Liver (tissue), 9 donors: ENCODE results near the gene GRAP2. TPM values are rescaled to one million over a fixed set of nuclear protein-coding genes. Genes with fewer than 3 reads are reported as not detected.
"Not testable (repeated sequence)": the region's sequence is repeated elsewhere in the genome, so short reads cannot be mapped to it uniquely, and the experiment has no call there.

Experiments used
- DNase-seq: peaks from one replicate; pipeline ENCODE4 v3.0.0-alpha.2; 2017; ENCODE audit warnings: low spot score
- H3K27ac ChIP-seq, 2 donors: one replicate each; pipeline ENCODE4 v1.7.0; 2013; ENCODE audit warnings: inconsistent platforms in 2 of 2, low read length in 2 of 2, control low read depth in 1 of 2, low read depth in 1 of 2, mild to moderate bottlenecking in 1 of 2
- H3K27me3 ChIP-seq, 4 donors: one replicate each; pipeline versions ENCODE4 v1.6.1 to v1.7.0; 2013; ENCODE audit warnings: low read length in 3 of 4, inconsistent platforms in 1 of 4, mild to moderate bottlenecking in 1 of 4, moderate library complexity in 1 of 4; ENCODE audit not compliant: control insufficient read depth in 4 of 4, insufficient read depth in 4 of 4
- H3K36me3 ChIP-seq, 4 donors: one replicate each; pipeline versions ENCODE4 v1.6.1 to v1.7.0; 2013; ENCODE audit warnings: low read length in 3 of 4, mild to moderate bottlenecking in 3 of 4, low read depth in 1 of 4, moderate library complexity in 1 of 4; ENCODE audit not compliant: control insufficient read depth in 4 of 4, insufficient read depth in 3 of 4
- H3K4me1 ChIP-seq, 4 donors: one replicate each; pipeline versions ENCODE4 v1.6.1 to v1.7.0; 2013; ENCODE audit warnings: low read length in 3 of 4, mild to moderate bottlenecking in 3 of 4, moderate library complexity in 1 of 4; ENCODE audit not compliant: control insufficient read depth in 4 of 4, insufficient read depth in 4 of 4
- H3K4me3 ChIP-seq, 3 donors: one replicate each; pipeline versions ENCODE4 v1.6.1 to v1.7.0; 2013; ENCODE audit warnings: low read length in 3 of 3, control low read depth in 1 of 3, low read depth in 1 of 3, mild to moderate bottlenecking in 1 of 3
- H3K9ac ChIP-seq, 2 donors: one replicate each; pipeline ENCODE4 v1.7.0; 2013; ENCODE audit warnings: low read length in 2 of 2, mild to moderate bottlenecking in 2 of 2, moderate library complexity in 2 of 2, control low read depth in 1 of 2, low read depth in 1 of 2
- H3K9me3 ChIP-seq, 4 donors: one replicate each; pipeline versions ENCODE4 v1.6.1 to v1.7.0; 2013; ENCODE audit warnings: low read length in 3 of 4; ENCODE audit not compliant: control insufficient read depth in 4 of 4
- FOXA1 ChIP-seq: IDR thresholded peaks from 2 replicates; pipeline ENCODE4 v1.6.1; 2016; ENCODE audit warnings: antibody characterized with exemption
- FOXA2 ChIP-seq: IDR thresholded peaks from 2 replicates; pipeline ENCODE4 v1.6.1; 2016; ENCODE audit warnings: antibody characterized with exemption
- GABPA ChIP-seq, 2 donors: IDR thresholded peaks in 1 of 2; conservative IDR thresholded peaks in 1 of 2; 2 replicates each; pipeline ENCODE4 v1.6.1; 2016; ENCODE audit warnings: antibody characterized with exemption in 2 of 2, mild to moderate bottlenecking in 1 of 2, moderate library complexity in 1 of 2
- HNF4A ChIP-seq, 2 donors: conservative IDR thresholded peaks; 2 replicates each; pipeline ENCODE4 v1.6.1; 2016; ENCODE audit warnings: antibody characterized with exemption in 2 of 2, mild to moderate bottlenecking in 2 of 2
- HNF4G ChIP-seq: IDR thresholded peaks from 2 replicates; pipeline ENCODE4 v1.6.1; 2016; ENCODE audit warnings: antibody characterized with exemption
- JUND ChIP-seq, 2 donors: IDR thresholded peaks; 2 replicates each; pipeline ENCODE4 v1.6.1; 2016; ENCODE audit warnings: antibody characterized with exemption in 2 of 2
- NR2F2 ChIP-seq: IDR thresholded peaks from 2 replicates; pipeline ENCODE4 v1.6.1; 2016; ENCODE audit warnings: antibody characterized with exemption
- RAD21 ChIP-seq, 2 donors: IDR thresholded peaks; 2 replicates each; pipeline ENCODE4 v1.6.1; 2016; ENCODE audit warnings: antibody characterized with exemption in 2 of 2, mild to moderate bottlenecking in 2 of 2
- SP1 ChIP-seq: IDR thresholded peaks from 2 replicates; pipeline ENCODE4 v1.6.1; 2018; ENCODE audit warnings: antibody characterized with exemption, mild to moderate bottlenecking
- TAF1 ChIP-seq: conservative IDR thresholded peaks from 2 replicates; pipeline ENCODE4 v1.6.1; 2016; ENCODE audit warnings: antibody characterized with exemption, mild to moderate bottlenecking
- WGBS: extraction: QIAGEN DNeasy Blood & Tissue Kit; methylation state at CpG from one replicate; pipeline ENCODE4 v1.1.7; 2013; 5-methylcytosine and 5-hydroxymethylcytosine counted together
- polyA plus RNA-seq, 2 donors: library from polyadenylated mRNA; stranded (reverse) in 1 of 2; unstranded in 1 of 2; fragments of 200-250 nt in 1 of 2; fragments of >200 nt in 1 of 2; fragmentation: Nextera tagmentation in 1 of 2; extraction: Ambion mirVana in 1 of 2; gene quantifications; one replicate each; pipeline versions ENCODE4 v1.2.1 to v1.2.3, GENCODE V29; 2013 to 2015
- total RNA-seq, 2 donors: library from RNA; depleted of rRNA; stranded (reverse); fragments of >200 nt; gene quantifications; one replicate each; pipeline ENCODE4 v1.2.3, GENCODE V29; 2014
- TF ChIP-seq, protein P1 (sequence below): IDR thresholded peaks from 2 replicates; pipeline ENCODE4 v1.6.1; 2016; ENCODE audit warnings: antibody characterized with exemption
- TF ChIP-seq, protein P2 (sequence below): fragments of 150-350 bp; IDR thresholded peaks from 2 replicates; pipeline ENCODE4 v1.5.1; 2017; ENCODE audit warnings: improper control_type of control experiment, low read depth, low read length; ENCODE audit not compliant: missing input control
- TF ChIP-seq, protein P3 (sequence below): IDR thresholded peaks from 2 replicates; pipeline ENCODE4 v1.6.1; 2016; ENCODE audit warnings: antibody characterized with exemption, mild to moderate bottlenecking
- TF ChIP-seq, protein P4 (sequence below): IDR thresholded peaks from 2 replicates; pipeline ENCODE4 v1.6.1; 2016; ENCODE audit warnings: antibody characterized with exemption
- donor health status: healthy.
- donor health status: healthy.
- donor health status: healthy.
- donor health status: healthy.
- donor health status: healthy.

GRAP2 gene
- total and polyA plus RNA-seq, 4 donors = 0.22 to 38.2 (median 0.78) TPM

DNA sequence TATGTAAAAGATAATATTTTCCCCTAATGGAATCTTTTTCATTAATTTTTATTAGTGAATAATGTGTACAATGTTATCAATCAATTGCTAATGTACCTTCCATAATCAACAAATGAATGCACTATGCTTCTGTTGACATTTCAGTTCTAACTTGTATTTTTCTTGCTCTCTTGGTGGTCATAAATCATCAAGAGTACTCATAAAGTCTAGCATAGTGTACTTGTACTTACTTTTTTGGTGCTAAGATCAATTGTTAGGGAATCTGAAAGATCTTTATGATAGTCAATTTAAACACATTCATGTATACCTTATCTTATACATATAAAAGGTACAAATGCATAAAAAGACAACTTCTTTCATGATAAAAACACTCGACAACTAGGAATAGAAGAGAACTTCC, 17.8 kb upstream of the GRAP2 start:
- H3K4me3 ChIP-seq = no peak overlapping the region
- no peak overlapping the region for H3K9ac ChIP-seq
- WGBS = 63% methylated on average over 1 of the region's 1 CpG
- no peak for TF ChIP-seq GABPA (IDR thresholded peaks at IDR 0.05 in 1 of 2, conservative IDR thresholded peaks at IDR 0.05 in 1 of 2)
- no peak for TF ChIP-seq RAD21 (IDR thresholded peaks at IDR 0.05)
- no peak for TF ChIP-seq FOXA1
- TF ChIP-seq, protein P1, sequence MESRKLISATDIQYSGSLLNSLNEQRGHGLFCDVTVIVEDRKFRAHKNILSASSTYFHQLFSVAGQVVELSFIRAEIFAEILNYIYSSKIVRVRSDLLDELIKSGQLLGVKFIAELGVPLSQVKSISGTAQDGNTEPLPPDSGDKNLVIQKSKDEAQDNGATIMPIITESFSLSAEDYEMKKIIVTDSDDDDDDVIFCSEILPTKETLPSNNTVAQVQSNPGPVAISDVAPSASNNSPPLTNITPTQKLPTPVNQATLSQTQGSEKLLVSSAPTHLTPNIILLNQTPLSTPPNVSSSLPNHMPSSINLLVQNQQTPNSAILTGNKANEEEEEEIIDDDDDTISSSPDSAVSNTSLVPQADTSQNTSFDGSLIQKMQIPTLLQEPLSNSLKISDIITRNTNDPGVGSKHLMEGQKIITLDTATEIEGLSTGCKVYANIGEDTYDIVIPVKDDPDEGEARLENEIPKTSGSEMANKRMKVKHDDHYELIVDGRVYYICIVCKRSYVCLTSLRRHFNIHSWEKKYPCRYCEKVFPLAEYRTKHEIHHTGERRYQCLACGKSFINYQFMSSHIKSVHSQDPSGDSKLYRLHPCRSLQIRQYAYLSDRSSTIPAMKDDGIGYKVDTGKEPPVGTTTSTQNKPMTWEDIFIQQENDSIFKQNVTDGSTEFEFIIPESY = no peak
- TF ChIP-seq SP1 = no peak
- TF ChIP-seq, protein P2, sequence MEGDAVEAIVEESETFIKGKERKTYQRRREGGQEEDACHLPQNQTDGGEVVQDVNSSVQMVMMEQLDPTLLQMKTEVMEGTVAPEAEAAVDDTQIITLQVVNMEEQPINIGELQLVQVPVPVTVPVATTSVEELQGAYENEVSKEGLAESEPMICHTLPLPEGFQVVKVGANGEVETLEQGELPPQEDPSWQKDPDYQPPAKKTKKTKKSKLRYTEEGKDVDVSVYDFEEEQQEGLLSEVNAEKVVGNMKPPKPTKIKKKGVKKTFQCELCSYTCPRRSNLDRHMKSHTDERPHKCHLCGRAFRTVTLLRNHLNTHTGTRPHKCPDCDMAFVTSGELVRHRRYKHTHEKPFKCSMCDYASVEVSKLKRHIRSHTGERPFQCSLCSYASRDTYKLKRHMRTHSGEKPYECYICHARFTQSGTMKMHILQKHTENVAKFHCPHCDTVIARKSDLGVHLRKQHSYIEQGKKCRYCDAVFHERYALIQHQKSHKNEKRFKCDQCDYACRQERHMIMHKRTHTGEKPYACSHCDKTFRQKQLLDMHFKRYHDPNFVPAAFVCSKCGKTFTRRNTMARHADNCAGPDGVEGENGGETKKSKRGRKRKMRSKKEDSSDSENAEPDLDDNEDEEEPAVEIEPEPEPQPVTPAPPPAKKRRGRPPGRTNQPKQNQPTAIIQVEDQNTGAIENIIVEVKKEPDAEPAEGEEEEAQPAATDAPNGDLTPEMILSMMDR = no peak
- no peak for TF ChIP-seq FOXA2
- H3K36me3 ChIP-seq = no peaks in the 10 kb centered on the region
- H3K27ac ChIP-seq = no peak overlapping the region
- H3K27me3 ChIP-seq = peaks cover 0 to 1% (median 0%) of the 10 kb centered on the region in 4 donors
- DNase-seq = no peak
- no peaks in the 10 kb centered on the region for H3K9me3 ChIP-seq
- no peaks in the 10 kb centered on the region for H3K4me1 ChIP-seq

DNA sequence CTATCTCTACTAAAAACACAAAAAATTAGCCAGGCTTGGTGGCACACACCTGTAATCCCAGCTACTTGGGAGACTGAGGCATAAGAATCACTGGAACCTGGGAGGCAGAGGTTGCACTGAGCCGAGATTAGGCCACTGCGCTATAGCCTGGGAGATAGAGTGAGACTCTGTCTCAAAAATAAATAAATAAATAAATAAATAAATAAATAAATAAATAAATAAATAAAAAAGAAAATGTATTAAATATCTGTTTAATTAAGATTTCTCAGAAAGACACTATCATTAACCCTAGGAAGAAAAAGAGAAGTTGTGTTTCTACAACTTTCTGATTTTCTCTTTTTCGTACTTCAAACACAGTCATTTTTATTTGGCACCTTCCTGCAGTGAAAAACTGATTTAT, 11.0 kb upstream of the GRAP2 start:
- H3K27ac ChIP-seq, H3K36me3 ChIP-seq, H3K4me1 ChIP-seq, H3K9me3 ChIP-seq, DNase-seq, H3K4me3 ChIP-seq, H3K27me3 ChIP-seq, H3K9ac ChIP-seq: not testable (repeated sequence)
- 90% methylated on average over 3 of the region's 3 CpGs for WGBS

DNA sequence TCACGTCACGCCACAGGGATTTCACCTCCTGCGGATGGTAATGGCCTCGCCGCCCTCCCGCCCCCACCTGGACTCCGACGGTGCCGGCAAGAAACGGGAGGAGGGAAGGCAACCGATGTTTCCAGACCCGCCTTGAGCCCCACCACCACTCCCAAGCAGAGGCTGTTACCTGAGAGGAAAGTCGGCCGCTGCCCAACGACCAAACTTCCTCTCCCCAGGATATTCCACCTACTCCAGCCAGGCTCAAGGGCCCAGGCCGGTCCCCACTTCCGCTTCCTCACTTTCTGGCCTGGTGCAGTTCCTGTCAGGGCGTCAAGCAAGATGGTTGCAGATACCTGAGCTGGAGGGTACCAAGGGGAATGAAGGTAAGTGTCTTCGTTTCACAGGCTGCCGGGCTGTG, 7.4 kb upstream of the GRAP2 start, which contains the start of gene ENTHD1:
Gene ENTHD1, minus strand, starts transcription at position 235 of the 400 bp plus-strand sequence. CDS start 6,012 bp downstream, outside the sequence.
- no peak for TF ChIP-seq HNF4G
- H3K9ac ChIP-seq = no peak within 1 kb of the TSS
- H3K4me3 ChIP-seq = no peak within 1 kb of the TSS
- H3K9me3 ChIP-seq = no peaks in the 10 kb centered on the region
- DNase-seq = no peak
- no peak within 1 kb of the TSS for H3K27ac ChIP-seq
- no peaks in the 10 kb centered on the region for H3K27me3 ChIP-seq
- WGBS = 65% methylated on average over 20 of the region's 20 CpGs
- H3K36me3 ChIP-seq = no peaks in the 10 kb centered on the region
- no peaks in the 10 kb centered on the region for H3K4me1 ChIP-seq

DNA sequence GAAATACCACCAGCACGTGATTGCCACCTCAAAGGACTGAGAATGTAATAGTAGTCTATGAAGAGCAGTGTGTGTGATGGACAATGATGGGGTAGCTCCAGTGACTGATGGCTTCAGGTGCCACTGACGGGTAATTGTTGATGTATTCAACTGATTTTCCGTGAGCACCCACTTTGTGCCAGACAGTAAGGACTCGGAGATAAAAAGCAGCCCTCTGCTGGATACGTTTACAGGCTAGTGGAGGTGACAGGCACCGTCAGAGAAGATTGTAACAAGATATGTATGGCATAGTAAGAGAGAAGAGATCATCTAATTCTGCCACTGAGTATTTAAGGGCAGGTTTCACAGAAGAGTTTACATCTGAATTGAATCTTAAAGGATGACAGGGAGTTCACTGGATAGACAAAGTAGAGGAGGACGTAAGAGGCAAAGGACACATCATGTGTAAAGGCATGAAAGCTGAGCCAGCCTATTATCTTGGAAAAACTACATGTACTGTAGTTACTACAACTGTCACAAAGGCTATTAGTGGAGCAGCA, 6.3 kb upstream of the GRAP2 start:
- H3K27me3 ChIP-seq = no peaks in the 10 kb centered on the region
- H3K4me1 ChIP-seq = no peaks in the 10 kb centered on the region
- H3K27ac ChIP-seq = no peak overlapping the region
- 60% methylated on average over 7 of the region's 7 CpGs for WGBS
- H3K9ac ChIP-seq = no peak overlapping the region
- H3K4me3 ChIP-seq = no peak overlapping the region
- no peaks in the 10 kb centered on the region for H3K36me3 ChIP-seq
- no peaks in the 10 kb centered on the region for H3K9me3 ChIP-seq
- DNase-seq = no peak
- TF ChIP-seq TAF1 (no peak), FOXA1 (no peak), NR2F2 (no peak), HNF4A (conservative IDR thresholded peaks at IDR 0.05) (no peak), HNF4G (no peak), JUND (IDR thresholded peaks at IDR 0.05) (no peak), RAD21 (IDR thresholded peaks at IDR 0.05) (no peak), SP1 (no peak)
- TF ChIP-seq, protein P3, sequence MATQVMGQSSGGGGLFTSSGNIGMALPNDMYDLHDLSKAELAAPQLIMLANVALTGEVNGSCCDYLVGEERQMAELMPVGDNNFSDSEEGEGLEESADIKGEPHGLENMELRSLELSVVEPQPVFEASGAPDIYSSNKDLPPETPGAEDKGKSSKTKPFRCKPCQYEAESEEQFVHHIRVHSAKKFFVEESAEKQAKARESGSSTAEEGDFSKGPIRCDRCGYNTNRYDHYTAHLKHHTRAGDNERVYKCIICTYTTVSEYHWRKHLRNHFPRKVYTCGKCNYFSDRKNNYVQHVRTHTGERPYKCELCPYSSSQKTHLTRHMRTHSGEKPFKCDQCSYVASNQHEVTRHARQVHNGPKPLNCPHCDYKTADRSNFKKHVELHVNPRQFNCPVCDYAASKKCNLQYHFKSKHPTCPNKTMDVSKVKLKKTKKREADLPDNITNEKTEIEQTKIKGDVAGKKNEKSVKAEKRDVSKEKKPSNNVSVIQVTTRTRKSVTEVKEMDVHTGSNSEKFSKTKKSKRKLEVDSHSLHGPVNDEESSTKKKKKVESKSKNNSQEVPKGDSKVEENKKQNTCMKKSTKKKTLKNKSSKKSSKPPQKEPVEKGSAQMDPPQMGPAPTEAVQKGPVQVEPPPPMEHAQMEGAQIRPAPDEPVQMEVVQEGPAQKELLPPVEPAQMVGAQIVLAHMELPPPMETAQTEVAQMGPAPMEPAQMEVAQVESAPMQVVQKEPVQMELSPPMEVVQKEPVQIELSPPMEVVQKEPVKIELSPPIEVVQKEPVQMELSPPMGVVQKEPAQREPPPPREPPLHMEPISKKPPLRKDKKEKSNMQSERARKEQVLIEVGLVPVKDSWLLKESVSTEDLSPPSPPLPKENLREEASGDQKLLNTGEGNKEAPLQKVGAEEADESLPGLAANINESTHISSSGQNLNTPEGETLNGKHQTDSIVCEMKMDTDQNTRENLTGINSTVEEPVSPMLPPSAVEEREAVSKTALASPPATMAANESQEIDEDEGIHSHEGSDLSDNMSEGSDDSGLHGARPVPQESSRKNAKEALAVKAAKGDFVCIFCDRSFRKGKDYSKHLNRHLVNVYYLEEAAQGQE = no peak
- TF ChIP-seq, protein P4, sequence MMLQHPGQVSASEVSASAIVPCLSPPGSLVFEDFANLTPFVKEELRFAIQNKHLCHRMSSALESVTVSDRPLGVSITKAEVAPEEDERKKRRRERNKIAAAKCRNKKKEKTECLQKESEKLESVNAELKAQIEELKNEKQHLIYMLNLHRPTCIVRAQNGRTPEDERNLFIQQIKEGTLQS = no peak
- TF ChIP-seq, protein P1 = no peak
